ENCODE measurements around the gene NT5M.
"Not testable (repeated sequence)": the region's sequence is repeated elsewhere in the genome, so short reads cannot be mapped to it uniquely, and the experiment has no call there.

NT5M gene

GRCh38 chr17:17377071-17377967, 74.1 kb downstream of the NT5M start:
- no peak for DNase-seq

GRCh38 chr17:17379197-17379991, 76.2 kb downstream of the NT5M start:
- no peak for DNase-seq

- DNase-seq: no peak
These were observed 77.2 kb downstream of the NT5M start for GRCh38 chr17:17380145-17380925.

- DNase-seq: no peak
These were observed 78.4 kb downstream of the NT5M start for GRCh38 chr17:17381446-17382064.

- DNase-seq: no peak
These were observed 78.9 kb downstream of the NT5M start for GRCh38 chr17:17382065-17382459.

- no peak for DNase-seq
These were observed 79.8 kb downstream of the NT5M start for GRCh38 chr17:17382971-17383370.

GRCh38 chr17:17383431-17384290, 80.5 kb downstream of the NT5M start:
- DNase-seq: not testable (repeated sequence)

- DNase-seq: no peak
These were observed 81.1 kb downstream of the NT5M start for GRCh38 chr17:17384291-17384615.

- no peak for DNase-seq
These were observed 81.8 kb downstream of the NT5M start for GRCh38 chr17:17384961-17385360.

- DNase-seq: no peak
These were observed 82.3 kb downstream of the NT5M start for GRCh38 chr17:17385491-17385890.

GRCh38 chr17:17386094-17386800, 83.1 kb downstream of the NT5M start:
- no peak for DNase-seq

GRCh38 chr17:17387017-17387497, 83.9 kb downstream of the NT5M start:
- DNase-seq: no peak

GRCh38 chr17:17387498-17388362, 84.6 kb downstream of the NT5M start:
- peak; percentile 87 for DNase-seq

- DNase-seq: no peak
These were observed 85.7 kb downstream of the NT5M start for GRCh38 chr17:17388657-17389496.

- DNase-seq: no peak
These were observed 88.6 kb downstream of the NT5M start for GRCh38 chr17:17391668-17392370.

GRCh38 chr17:17393976-17394375, 90.8 kb downstream of the NT5M start:
- no peak for DNase-seq

- no peak for DNase-seq
These were observed 91.3 kb downstream of the NT5M start for GRCh38 chr17:17394494-17394893.

- DNase-seq: no peak
These were observed 92.2 kb downstream of the NT5M start for GRCh38 chr17:17395246-17395802.
